Midbrain (tissue), 1 donor: ENCODE measurements around the gene EEFSEC.

Experiments used
- DNase-seq: peaks from one replicate; lab custom pipeline; 2025; lab: John Stamatoyannopoulos, UW

EEFSEC gene

GRCh38 chr3:128352326-128352725, 199.0 kb downstream of the EEFSEC start:
- DNase-seq, result no peak

DNA sequence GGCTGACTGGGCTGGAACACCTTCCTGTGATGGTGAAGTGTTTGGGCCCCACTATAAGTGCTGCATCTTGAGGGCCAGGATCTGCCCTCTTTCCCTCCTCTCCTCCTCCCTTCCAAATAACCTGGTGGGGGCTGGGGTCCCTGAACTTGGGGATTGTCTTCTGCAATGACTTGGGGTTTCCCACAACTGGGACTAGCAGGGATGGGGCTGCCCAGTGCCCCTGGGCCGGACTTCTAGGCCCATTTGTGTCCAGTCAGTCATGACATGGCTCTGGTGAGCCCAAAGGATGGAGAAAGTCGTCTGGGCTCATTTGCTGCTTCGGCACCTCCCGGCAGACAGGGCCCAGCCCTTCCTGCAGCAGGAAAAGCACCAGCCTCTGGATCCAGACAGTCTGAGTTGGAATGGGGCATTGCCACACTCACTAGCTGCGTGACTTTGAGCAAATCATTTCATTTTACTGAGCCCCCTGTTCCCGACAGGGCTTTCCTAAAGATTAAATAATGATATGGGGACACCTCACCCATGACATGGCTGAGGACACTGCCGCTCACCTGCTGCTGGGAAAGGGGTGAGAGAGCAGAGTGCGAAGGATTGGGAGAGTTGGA, 200.2 kb downstream of the EEFSEC start:
- no peak for DNase-seq

DNA sequence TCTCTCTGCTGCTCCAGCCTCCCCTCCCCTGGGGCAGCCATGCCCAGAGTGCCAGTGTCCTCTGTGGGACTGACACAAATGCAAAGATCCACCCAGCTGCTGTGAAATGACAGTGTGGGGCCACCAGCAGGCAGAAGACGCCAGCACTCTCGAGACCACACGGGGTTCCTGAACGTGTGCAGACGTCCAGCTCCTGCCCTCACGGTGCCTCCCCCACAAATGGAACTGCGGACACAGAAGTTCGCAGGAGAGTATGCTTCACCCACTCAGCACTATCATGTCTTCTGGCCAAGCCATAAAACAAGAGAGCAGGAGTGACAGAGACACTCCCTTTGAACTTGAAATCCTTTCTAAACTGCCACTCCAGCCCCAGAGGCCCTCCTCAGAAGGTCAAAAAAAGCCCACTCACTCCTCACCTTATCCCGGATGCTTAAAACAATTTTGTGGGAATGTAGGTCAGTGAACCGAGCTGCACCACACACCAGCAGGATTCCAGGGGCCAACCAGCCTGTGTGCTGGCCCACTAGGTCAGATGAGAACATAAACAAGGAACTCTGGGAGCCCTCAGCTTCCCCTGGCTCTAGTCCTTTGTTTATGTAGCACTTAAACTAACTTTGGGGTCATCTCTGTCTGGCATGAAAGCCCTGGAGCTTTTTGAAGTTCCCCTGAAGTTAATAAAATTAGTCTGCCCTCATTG, 200.9 kb downstream of the EEFSEC start:
- no peak for DNase-seq

DNA sequence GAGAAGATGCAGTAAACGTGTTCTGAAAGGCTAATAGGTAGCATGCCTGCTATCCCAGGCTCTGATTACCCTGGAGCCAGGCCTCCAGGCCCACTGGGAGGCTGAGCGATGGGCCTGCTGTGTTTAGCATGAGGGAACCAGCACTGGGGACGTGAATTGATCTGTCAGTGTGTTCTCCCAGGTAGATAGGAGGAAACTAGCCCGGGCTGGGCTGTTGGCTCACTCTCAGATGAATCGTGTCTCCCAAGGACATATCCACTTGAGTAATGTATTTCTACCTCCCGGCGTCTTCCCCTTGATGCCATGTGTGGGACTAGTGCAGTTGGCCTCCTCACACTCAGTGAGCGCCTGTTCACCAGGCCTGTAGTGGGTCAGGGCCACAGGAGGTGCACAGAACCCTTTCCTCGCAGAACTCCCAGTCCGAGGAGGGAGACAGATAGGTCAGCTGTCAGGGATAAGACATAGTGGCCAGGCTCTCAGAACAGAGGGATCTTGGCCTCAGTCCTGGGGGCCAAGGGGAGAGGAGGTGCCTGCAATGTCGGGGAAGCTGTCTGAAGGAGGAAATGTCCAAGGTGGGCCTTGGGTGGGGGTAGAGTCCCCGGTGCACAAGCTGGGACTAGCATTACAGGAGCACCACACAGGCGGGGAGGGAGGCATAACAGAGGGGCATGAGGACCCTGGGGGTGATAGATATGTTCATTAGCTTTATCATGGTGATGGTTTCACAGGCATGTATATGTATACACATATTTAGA, 201.7 kb downstream of the EEFSEC start:
- no peak for DNase-seq

DNA sequence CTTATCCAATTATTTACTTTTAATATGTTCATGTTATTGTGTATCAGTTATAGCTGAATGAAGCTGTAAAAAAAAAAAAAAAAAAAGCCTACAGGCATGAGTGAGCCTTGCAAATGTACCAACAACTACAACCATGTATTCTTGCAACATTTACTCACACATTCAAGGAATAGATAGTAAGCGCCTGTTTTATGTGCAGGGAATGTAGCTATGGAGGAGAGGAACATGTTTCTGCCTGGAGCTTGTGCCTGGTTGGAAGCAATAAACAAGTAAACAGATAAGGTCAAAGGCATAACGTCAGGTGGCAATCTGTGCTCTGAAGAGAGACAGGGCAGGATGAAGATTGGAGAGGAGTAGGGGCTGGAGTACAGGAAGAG, 202.2 kb downstream of the EEFSEC start:
- no peak for DNase-seq

DNA sequence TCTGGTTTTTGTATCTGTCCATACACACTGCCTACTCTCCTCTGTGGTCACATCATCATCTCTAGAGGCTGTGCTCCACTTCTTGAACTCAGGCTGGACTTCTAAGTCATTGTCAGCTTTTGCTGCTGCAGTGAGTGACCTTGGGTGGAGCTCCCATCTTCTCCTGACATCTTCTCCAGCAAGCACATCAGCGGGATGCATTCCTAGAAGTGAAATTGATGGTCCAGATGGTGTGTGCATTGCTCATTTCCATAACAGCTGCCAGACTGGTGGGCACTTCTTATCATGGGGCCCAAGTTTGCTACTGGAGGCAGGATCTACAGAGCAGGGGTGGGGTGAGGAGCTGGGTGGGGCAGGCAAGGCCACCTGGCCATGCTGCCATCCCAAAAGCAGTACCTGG, 203.5 kb downstream of the EEFSEC start:
- no peak for DNase-seq

GRCh38 chr3:128357538-128357937, 204.3 kb downstream of the EEFSEC start:
- DNase-seq, result no peak

- DNase-seq, result no peak
These were observed 205.0 kb downstream of the EEFSEC start for GRCh38 chr3:128358156-128358895.

GRCh38 chr3:128359060-128359664, 205.9 kb downstream of the EEFSEC start:
- no peak for DNase-seq

- DNase-seq, result no peak
These were observed 206.8 kb downstream of the EEFSEC start for GRCh38 chr3:128359846-128360642.

DNA sequence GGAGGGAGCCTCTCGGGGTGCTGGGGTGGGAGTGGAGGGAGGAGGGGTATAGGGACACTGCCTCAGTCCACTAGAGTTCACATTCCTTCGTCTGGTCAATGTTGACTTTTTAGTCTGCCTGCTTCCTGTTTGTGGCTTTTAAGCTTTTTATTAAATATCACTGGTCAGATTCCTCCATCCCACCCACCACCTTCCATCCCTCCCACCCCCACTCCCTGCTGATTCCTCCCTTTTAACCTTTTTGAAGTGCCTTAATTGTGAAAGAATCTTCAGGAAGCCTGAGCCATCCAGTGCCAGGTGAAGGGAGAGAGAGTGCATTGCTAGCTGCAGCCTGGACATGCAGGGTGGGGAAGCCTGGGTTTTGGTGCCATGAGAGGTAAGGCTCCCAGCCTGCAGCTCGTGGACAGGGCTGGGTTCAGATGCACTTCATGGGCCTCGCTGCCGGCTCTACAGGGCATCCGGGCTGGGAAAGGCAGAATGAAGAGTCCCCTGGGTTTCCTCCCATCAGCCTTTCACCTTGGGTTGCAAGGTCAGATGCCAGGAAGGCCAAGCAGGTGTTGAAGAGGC, 207.5 kb downstream of the EEFSEC start:
- no peak for DNase-seq

DNA sequence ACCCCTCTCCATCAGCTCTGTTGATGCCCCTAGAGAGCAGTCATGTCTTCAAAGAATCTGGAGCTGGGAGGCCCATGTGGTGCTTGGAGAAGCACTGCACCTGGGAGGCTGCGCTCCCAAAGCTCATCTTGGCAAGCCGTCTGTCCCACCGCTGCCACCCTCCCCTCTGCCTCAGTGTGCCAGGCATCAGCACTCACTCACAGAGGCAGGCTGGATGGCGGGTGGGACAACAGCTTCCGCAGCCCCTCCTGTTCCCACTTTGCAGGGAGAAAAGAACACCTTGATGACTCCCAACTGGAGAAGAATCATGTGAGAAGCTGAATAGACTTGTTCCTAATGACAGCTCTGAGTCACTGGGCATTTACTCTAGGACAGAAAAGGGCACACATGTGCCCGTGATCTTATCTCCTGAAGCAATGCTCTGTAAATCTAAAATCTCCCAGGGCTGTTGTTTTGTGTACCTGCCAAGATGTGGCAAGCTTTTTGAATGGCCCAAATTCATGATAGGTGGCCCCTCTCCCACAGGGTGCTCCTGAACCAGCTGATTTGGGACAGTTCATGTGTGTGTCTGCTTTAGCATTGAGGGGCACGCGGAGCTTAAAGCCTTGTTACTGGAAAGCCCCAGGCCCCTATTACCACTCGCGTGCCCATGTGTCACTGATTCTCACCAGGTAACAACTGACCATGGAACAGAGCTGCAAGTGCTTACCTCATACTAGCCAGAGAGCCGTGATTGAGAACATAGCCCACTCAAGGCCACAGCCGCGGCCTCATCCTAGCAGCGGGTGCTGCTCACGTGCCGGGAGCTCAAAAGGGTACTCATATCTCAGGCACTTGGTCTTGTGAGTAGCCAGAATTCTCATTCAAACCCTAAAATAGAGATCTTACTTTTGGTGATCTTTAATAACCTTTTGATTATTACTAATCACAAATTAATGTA, 209.0 kb downstream of the EEFSEC start:
- DNase-seq, result no peak

GRCh38 chr3:128364291-128364690, 211.0 kb downstream of the EEFSEC start:
- no peak for DNase-seq

DNA sequence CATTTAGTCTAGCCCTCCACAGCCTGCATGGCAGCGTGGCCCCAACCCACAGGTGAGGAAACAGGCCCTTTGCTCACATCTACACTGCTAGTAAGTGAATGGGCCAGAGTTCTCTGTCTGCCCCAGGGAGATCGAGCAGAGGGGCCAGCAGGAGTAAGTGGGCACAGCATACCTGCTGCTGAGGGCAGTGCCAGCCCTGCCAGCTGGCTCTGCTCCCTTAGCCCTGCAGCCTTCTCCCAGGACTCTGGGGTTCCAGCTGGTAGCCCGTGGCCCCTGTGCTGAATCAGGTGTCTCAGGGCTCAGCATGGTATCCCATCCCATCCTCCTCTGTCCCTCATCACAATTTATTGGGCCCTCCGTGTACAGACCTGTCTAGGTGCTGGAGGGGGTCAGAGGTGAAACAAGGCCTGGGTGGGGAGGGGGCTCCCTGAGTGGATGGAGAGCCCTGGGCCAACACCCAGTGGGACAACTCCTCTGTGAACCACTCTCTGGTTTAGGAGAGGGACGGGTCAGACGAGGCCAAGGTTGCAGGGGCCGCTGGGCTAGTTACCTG, 211.6 kb downstream of the EEFSEC start:
- DNase-seq, result no peak

GRCh38 chr3:128366136-128366535, 212.9 kb downstream of the EEFSEC start:
- no peak for DNase-seq

DNA sequence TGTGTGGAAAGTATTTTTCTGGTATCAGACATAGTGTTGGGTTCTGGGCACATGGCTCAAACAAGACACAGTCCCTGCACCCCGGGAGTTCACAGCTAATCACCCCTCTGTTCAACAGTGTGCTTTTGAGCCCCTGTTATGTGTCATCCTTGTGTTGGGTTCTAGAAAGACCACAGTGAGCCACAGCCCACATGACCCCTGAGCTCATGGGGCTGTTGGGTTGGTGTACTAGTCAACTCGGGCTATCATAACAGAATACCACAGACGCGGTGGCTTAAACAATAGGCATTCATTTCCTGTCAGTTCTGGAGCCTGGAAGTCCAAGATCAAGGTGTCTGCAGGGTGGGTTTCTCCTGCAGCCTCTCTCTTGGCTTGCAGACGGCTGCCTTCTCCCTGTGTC, 213.4 kb downstream of the EEFSEC start:
- DNase-seq, result no peak

DNA sequence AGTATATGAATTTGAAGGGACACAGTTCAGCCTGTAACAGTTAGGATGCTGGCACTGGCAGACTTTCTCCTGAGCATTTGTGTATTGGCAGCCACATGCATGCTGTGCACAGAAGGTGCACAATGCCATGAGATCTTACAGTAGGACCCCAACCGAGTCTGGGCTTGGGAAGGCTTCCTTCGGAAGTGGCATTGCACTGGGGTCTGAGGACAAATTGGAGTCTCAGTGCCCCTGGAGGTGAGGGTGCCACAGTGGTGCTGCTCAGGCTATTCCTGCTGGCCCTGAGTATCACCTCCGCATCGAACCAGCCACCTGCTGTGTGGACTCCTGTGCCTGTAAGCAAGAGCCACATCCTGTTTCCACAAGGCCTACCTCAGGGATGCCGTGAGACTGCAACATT, 213.9 kb downstream of the EEFSEC start:
- no peak for DNase-seq

DNA sequence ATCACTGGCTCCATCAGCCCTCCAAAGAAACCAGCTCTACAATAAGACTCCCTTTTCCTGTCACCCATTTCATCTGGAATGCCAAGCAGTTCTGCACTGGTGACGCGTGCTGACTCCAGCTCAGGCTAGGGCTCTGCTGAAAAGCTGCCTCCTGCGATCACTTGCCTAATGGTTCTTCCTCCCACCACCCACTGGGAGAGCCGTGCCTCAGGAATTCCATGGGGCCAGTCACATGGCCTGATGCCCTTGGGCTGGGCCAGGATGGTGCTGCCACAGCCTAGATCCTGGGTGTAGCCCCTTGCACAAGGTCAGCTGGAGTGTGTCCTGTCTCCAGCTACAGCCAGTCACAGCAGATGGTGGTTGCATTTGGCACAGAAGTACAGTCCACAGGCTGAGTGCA, 214.5 kb downstream of the EEFSEC start:
- no peak for DNase-seq

DNA sequence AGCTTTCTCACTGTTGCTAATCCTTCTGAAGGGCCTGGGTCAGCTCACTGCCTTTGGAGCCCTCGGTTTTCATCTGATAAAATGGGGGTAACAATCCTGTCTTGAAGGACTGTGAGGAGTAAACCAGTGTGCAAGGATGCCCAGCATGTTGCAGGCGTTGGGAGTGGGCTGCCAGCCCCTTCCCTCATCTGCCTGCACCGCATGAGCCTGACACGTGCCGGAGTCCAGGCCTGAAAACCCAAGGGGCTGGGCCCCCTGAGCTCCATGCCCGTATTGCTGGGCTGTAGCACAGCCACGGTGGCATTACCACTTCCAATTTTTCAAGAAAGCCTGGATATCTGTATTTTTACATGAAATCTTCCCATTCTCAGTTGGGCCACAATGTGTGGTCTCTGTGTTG, 215.3 kb downstream of the EEFSEC start:
- no peak for DNase-seq
